Lung (tissue), 12 donors: ENCODE measurements around the gene SOCS2. TPM values are rescaled to one million over a fixed set of nuclear protein-coding genes. Genes with fewer than 3 reads are reported as not detected.

Source experiments
- ATAC-seq: fragments of 200-7000 bp; cut with Tn5 transposase; one replicate; pipeline ENCODE4 v1.9.1; 2020; ENCODE audit warnings: moderate number of reproducible peaks; ENCODE audit not compliant: insufficient read depth, low FRiP score
- DNase-seq, 3 donors: peaks; one replicate each; pipeline ENCODE4 v3.0.0-alpha.2; 2013 to 2017
- H3K27ac ChIP-seq, 2 donors: one replicate each; pipeline ENCODE4 v1.5.1; 2013; ENCODE audit warnings: mild to moderate bottlenecking in 2 of 2, moderate library complexity in 2 of 2, control low read depth in 1 of 2, inconsistent platforms in 1 of 2, low read depth in 1 of 2, low read length in 1 of 2
- H3K27me3 ChIP-seq, 3 donors: one replicate each; pipeline ENCODE4 v1.5.1; 2013; ENCODE audit warnings: low read length in 2 of 3; ENCODE audit not compliant: control insufficient read depth in 3 of 3, insufficient read depth in 3 of 3
- H3K36me3 ChIP-seq, 4 donors: one replicate each; pipeline ENCODE4 v1.5.1; 2013; ENCODE audit warnings: low read length in 4 of 4, mild to moderate bottlenecking in 1 of 4, moderate library complexity in 1 of 4; ENCODE audit not compliant: control insufficient read depth in 4 of 4, insufficient read depth in 4 of 4
- H3K4me1 ChIP-seq, 5 donors: one replicate each; pipeline ENCODE4 v1.5.1; 2013; ENCODE audit warnings: low read length in 5 of 5, mild to moderate bottlenecking in 2 of 5, moderate library complexity in 1 of 5; ENCODE audit not compliant: control insufficient read depth in 5 of 5, insufficient read depth in 5 of 5
- H3K4me3 ChIP-seq: one replicate; pipeline ENCODE4 v1.5.1; 2013; ENCODE audit warnings: mild to moderate bottlenecking, control low read depth, moderate library complexity
- H3K9ac ChIP-seq, 2 donors: one replicate each; pipeline ENCODE4 v1.5.1; 2013; ENCODE audit warnings: low read length in 2 of 2, control low read depth in 1 of 2; ENCODE audit not compliant: insufficient read depth in 1 of 2
- H3K9me3 ChIP-seq, 4 donors: one replicate each; pipeline ENCODE4 v1.5.1; 2013; ENCODE audit warnings: low read length in 3 of 4, mild to moderate bottlenecking in 1 of 4, moderate library complexity in 1 of 4; ENCODE audit not compliant: control insufficient read depth in 4 of 4, insufficient read depth in 3 of 4
- CTCF ChIP-seq: IDR thresholded peaks from 2 replicates; pipeline ENCODE4 v1.5.1; 2012; ENCODE audit warnings: mild to moderate bottlenecking; ENCODE audit errors: control extremely low read depth, extremely low read depth
- WGBS, 2 donors: extraction: QIAGEN DNeasy Blood & Tissue Kit; methylation state at CpG; one replicate each; pipeline ENCODE4 v1.1.7; 2013; 5-methylcytosine and 5-hydroxymethylcytosine counted together
- polyA plus RNA-seq, 2 donors: library from polyadenylated mRNA; stranded (reverse); fragments of 200-250 nt; gene quantifications; one replicate each; pipeline ENCODE4 v1.2.1, GENCODE V29; 2013
- total RNA-seq, 2 donors: library from RNA; depleted of rRNA in 1 of 2; stranded (reverse); fragments of >200 nt in 1 of 2; gene quantifications; one replicate each; pipeline ENCODE4 v1.2.1, GENCODE V29; 2014 to 2021
- donor health status: control.
- donor health status: control.
- donor health status: Bipolar disorder and iron deficiency.
- donor health status: healthy.
- donor health status: DM: yes; HTN: yes; CAD: no.

Gene SOCS2
- total and polyA plus RNA-seq, 4 donors, result 26.9 to 45.1 (median 32.7) TPM

- no peaks in the 10 kb centered on the region for H3K36me3 ChIP-seq
- TF ChIP-seq CTCF, result no peak
- no peaks in the 10 kb centered on the region for H3K27me3 ChIP-seq
- no peak overlapping the region for H3K27ac ChIP-seq
- no peak for ATAC-seq
- no peaks in the 10 kb centered on the region for H3K9me3 ChIP-seq
- H3K4me3 ChIP-seq, result no peak overlapping the region
- no peak overlapping the region for H3K9ac ChIP-seq
- peaks cover 0 to 2% (median 0%) of the 10 kb centered on the region in 5 donors for H3K4me1 ChIP-seq
- peak in 1 of 3 donors; percentile 7 for DNase-seq
- 35 to 57% methylated on average over 4 of the region's 4 CpGs for WGBS, 2 donors
Observed at GRCh38 chr12:93612776-93613175, 40.3 kb downstream of the SOCS2 start.

GRCh38 chr12:93614917-93615596 lies 42.6 kb downstream of the SOCS2 start:
- H3K9ac ChIP-seq, result no peak overlapping the region
- DNase-seq (no peak), ATAC-seq (no peak)
- no peaks in the 10 kb centered on the region for H3K27me3 ChIP-seq
- H3K4me3 ChIP-seq, result no peak overlapping the region
- no peak for TF ChIP-seq CTCF
- H3K27ac ChIP-seq, result no peak overlapping the region
- no peaks in the 10 kb centered on the region for H3K9me3 ChIP-seq
- WGBS, 2 donors, result 70 to 83% methylated on average over 2 of the region's 2 CpGs
- peaks cover 0 to 2% (median 0%) of the 10 kb centered on the region in 5 donors for H3K4me1 ChIP-seq
- H3K36me3 ChIP-seq, result no peaks in the 10 kb centered on the region

GRCh38 chr12:93616584-93617101 lies 44.2 kb downstream of the SOCS2 start:
- H3K4me1 ChIP-seq, result peaks cover 0 to 2% (median 0%) of the 10 kb centered on the region in 5 donors
- no peaks in the 10 kb centered on the region for H3K27me3 ChIP-seq
- peak; percentile 27 for ATAC-seq
- TF ChIP-seq CTCF, result no peak
- H3K9ac ChIP-seq, result no peak overlapping the region
- DNase-seq, result peak in 1 of 3 donors; percentile 5
- H3K27ac ChIP-seq, result no peak overlapping the region
- H3K4me3 ChIP-seq, result no peak overlapping the region
- no peaks in the 10 kb centered on the region for H3K36me3 ChIP-seq
- 62 to 77% methylated on average over 8 of the region's 8 CpGs for WGBS, 2 donors
- no peaks in the 10 kb centered on the region for H3K9me3 ChIP-seq
